BJ (cell line): ENCODE data around the gene RECQL5. TPM values are rescaled to one million over a fixed set of nuclear protein-coding genes. Genes with fewer than 3 reads are reported as not detected.
A peak's percentile ranks its signal among the peaks of the same experiment; 100 is the strongest.

Source experiments
- CTCF ChIA-PET: fragments of 350-600 bp; formaldehyde crosslinking; extraction: SDS; loops from one replicate; lab custom pipeline; 2021; ENCODE audit warnings: antibody characterized with exemption, inconsistent platforms; lab: Yijun Ruan, JAX
- POLR2A ChIA-PET: fragments of 300-600 bp; sonication (Branson Sonifier 250); formaldehyde crosslinking; extraction: SDS; loops from one replicate; lab custom pipeline; 2021; ENCODE audit warnings: antibody characterized with exemption; lab: Charles Lee
- DNase-seq: peaks from one replicate; pipeline ENCODE4 v3.0.0-alpha.2; 2011; ENCODE audit warnings: low read depth
- H3K27me3 ChIP-seq: 2 replicates; pipeline ENCODE4 v1.6.0; 2011; ENCODE audit warnings: low read length; ENCODE audit not compliant: control insufficient read depth, insufficient read depth
- H3K36me3 ChIP-seq: 2 replicates; pipeline ENCODE4 v1.5.1; 2011; ENCODE audit warnings: low read length; ENCODE audit not compliant: control insufficient read depth, insufficient read depth
- H3K4me3 ChIP-seq: 2 replicates; pipeline ENCODE4 v1.5.1; 2011; ENCODE audit warnings: low read depth, mild to moderate bottlenecking, control low read depth, low read length
- polyA plus RNA-seq: library from polyadenylated mRNA; depleted of rRNA; stranded (reverse); fragments of >200 nt; gene quantifications from 2 replicates; pipeline ENCODE4 v1.2.3, GENCODE V29; 2011
- TF ChIP-seq, protein P1 (sequence below): IDR thresholded peaks from 2 replicates; pipeline ENCODE4 v1.5.1; 2011; ENCODE audit warnings: low read depth, mild to moderate bottlenecking, control low read depth, inconsistent platforms, low read length, moderate library complexity; ENCODE audit not compliant: insufficient read depth

RECQL5 gene
- polyA plus RNA-seq, 1 experiment: 14.2 TPM

- POLR2A ChIA-PET: no interaction called here
- TF ChIP-seq, protein P1, sequence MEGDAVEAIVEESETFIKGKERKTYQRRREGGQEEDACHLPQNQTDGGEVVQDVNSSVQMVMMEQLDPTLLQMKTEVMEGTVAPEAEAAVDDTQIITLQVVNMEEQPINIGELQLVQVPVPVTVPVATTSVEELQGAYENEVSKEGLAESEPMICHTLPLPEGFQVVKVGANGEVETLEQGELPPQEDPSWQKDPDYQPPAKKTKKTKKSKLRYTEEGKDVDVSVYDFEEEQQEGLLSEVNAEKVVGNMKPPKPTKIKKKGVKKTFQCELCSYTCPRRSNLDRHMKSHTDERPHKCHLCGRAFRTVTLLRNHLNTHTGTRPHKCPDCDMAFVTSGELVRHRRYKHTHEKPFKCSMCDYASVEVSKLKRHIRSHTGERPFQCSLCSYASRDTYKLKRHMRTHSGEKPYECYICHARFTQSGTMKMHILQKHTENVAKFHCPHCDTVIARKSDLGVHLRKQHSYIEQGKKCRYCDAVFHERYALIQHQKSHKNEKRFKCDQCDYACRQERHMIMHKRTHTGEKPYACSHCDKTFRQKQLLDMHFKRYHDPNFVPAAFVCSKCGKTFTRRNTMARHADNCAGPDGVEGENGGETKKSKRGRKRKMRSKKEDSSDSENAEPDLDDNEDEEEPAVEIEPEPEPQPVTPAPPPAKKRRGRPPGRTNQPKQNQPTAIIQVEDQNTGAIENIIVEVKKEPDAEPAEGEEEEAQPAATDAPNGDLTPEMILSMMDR: no peak
- DNase-seq: no peak
These were observed 30.8 kb upstream of the RECQL5 start for GRCh38 chr17:75697651-75698291.

DNA sequence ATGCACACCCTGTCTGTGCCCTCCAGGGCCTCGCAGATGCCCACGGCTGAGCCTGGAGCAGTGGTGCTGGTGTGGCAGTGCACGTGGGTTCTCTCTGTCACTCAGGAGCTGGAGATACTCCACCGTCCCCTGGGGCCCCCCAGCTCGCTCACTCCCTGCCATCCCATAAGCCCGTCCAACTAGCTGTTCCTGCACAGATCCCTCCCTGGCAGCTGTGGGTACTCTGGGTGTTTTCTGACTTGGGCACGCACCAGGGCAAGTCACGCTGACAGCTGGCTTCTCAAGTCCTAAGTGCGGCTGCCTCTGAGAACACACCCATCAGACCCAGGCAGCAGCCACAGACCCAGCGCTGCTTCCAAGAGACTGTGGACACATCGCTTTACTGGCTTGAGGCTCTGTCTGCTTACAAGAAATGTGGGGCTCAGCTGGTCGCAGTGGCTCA lies 28.9 kb upstream of the RECQL5 start:
- no peak overlapping the region for H3K4me3 ChIP-seq

More at GRCh38 chr17:75697651-75698291, 30.8 kb upstream of the RECQL5 start:
- no peaks in the 10 kb centered on the region for H3K27me3 ChIP-seq
- H3K4me3 ChIP-seq: no peak overlapping the region
- H3K36me3 ChIP-seq: peaks cover 13% of the 10 kb centered on the region
- CTCF ChIA-PET: interaction anchor here (0.9 to 1.2 kb wide), 2 partner anchors 12 to 16 kb away, joined by 3 to 4 read pairs; no protein-coding TSS in a partner anchor

GRCh38 chr17:75695141-75695829 lies 28.3 kb upstream of the RECQL5 start:
- Histone ChIP-seq H3K36me3 (peaks cover 8% of the 10 kb centered on the region; the same call in 1 of the 2 replicates), H3K4me3 (no peak overlapping the region), H3K27me3 (no peaks in the 10 kb centered on the region)
- ChIA-PET POLR2A (interaction anchor here (0.6 kb wide), 1 partner anchor 16 kb away, joined by 3 read pairs; no protein-coding TSS in a partner anchor), CTCF (interaction anchor here (0.6 to 1.3 kb wide), 5 partner anchors 11 to 55 kb away, joined by 3 to 4 read pairs (median 3); no protein-coding TSS in a partner anchor)
- DNase-seq: peak; percentile 47
- TF ChIP-seq, protein P1: no peak

More for the DNA sequence above, 28.9 kb upstream of the RECQL5 start:
- DNase-seq: no peak
- CTCF ChIA-PET: interaction anchor here (0.7 to 1.4 kb wide), 5 partner anchors 10 to 54 kb away, joined by 3 to 4 read pairs (median 3); no protein-coding TSS in a partner anchor
- POLR2A ChIA-PET: interaction anchor here (0.6 kb wide), 1 partner anchor 16 kb away, joined by 3 read pairs; no protein-coding TSS in a partner anchor
- TF ChIP-seq, protein P1: no peak
- peaks cover 8% of the 10 kb centered on the region for H3K36me3 ChIP-seq
- no peaks in the 10 kb centered on the region for H3K27me3 ChIP-seq

- Histone ChIP-seq H3K36me3 (peaks cover 8% of the 10 kb centered on the region; the same call in 1 of the 2 replicates), H3K27me3 (no peaks in the 10 kb centered on the region), H3K4me3 (no peak overlapping the region)
- no peak for DNase-seq
- ChIA-PET CTCF (interaction anchor here (0.7 to 3.7 kb wide), 9 partner anchors 8 to 153 kb away, joined by 3 to 44 read pairs (median 5); no protein-coding TSS in a partner anchor), POLR2A (no interaction called here)
- TF ChIP-seq, protein P1: no peak
These were observed 27.6 kb upstream of the RECQL5 start for GRCh38 chr17:75694536-75694935.
